GM08714 (cell line): ENCODE results near the gene GLIPR2.
"Not testable (repeated sequence)": the region's sequence is repeated elsewhere in the genome, so short reads cannot be mapped to it uniquely, and the experiment has no call there.

Experiments
- H3K4me3 ChIP-seq: fragments of 200-500 bp; sonication (Bioruptor generic); 2 replicates; pipeline ENCODE4 v1.5.1; 2014; ENCODE audit warnings: mild to moderate bottlenecking, low read length, inconsistent platforms
- ZNF274 ChIP-seq: IDR thresholded peaks from 2 replicates; pipeline ENCODE4 v1.6.1; 2012; ENCODE audit warnings: mild to moderate bottlenecking, low read depth, low read length

GLIPR2 gene

DNA sequence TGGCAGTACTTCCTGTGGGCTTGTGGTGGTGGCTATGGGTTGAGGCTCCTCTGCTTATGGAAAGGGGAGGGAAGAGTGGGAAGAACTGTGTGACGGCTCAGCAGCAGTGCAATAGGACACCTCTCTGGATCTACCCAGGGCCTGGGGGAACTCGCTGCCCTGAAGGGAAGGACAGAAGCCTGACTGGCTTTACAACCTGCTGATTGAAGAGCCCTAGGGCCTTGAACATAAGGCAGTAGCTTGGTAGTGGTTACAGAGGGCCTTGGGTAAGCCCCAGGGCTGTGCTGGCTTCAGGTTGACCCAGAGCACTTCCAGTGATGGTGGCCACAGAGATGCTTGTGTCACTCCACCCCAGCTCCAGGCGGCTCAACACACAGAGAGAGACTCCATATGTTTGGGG lies 38.2 kb downstream of the GLIPR2 start:
- no peak overlapping the region for H3K4me3 ChIP-seq
- no peak for TF ChIP-seq ZNF274

DNA sequence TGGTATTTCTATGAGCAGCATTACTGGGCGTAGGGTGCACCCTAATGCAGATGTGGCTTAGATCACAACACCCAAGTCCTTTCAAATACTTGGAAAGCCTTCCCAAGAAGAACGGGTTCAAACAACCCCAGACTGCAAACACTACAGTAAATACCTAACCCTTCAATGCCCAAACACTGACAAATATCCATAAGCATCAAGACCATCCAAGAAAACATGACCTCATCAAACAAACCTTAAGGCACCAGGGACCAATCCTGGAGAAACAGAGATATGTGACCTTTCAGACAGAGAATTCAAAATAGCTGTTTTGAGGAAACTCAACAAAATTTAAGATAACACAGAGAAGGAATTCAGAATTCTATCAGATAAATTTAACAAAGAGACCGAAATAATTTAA lies 38.7 kb downstream of the GLIPR2 start:
- not testable (repeated sequence) for H3K4me3 ChIP-seq

DNA sequence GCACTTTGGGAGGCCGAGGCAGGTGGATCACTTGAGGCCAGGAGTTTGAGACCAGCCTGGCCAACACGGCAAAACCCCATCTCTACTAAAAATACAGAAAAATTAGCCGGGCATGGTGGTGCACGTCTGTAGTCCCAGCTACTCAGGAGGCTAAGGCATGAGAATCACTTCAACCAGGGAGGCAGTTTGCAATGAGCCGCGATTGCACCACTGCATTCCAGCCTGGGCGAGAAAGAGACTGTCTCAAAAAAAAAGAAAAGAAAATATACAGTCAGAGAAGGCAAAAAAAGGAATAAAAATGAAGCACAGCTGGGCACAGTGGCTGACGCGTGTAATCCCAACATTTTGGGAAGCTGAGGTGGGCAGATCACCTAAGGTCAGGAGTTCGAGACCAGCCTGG lies 40.0 kb downstream of the GLIPR2 start:
- H3K4me3 ChIP-seq = not testable (repeated sequence)

DNA sequence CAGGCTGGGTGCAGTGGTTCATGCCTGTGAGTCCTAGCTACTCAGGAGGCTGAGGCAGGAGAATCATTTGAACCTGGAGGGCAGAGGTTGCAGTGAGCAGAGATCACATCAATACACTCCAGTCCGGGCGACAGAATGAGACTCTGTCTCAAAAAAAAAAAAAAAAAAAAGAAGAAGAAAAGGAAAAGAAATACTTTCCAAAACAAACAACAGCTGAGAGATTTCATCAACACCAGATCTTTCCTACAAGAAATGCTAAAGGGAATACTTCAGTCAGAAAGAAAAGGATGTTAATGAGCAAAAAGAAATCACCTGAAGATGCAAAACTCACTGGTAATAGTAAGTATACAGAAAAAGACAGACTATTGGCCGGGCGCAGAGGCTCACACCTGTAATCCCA lies 41.0 kb downstream of the GLIPR2 start:
- TF ChIP-seq ZNF274 = no peak
- no peak overlapping the region for H3K4me3 ChIP-seq

DNA sequence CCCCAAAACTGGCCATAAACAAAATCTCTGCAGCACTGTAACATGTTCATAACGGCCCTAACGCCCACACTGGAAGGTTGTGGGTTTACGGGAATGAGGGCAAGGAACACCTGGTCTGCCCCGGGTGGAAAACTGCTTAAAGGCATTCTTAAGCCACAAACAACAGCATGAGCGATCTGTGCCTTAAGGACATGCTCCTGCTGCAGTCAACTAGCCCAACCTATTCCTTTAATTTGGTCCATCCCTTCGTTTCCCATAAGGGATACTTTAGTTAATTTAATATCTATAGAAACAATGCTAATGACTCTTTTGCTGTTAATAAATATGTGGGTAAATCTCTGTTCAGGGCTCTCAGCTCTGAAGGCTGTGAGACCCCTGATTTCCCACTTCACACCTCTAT lies 43.7 kb downstream of the GLIPR2 start:
- H3K4me3 ChIP-seq = not testable (repeated sequence)

DNA sequence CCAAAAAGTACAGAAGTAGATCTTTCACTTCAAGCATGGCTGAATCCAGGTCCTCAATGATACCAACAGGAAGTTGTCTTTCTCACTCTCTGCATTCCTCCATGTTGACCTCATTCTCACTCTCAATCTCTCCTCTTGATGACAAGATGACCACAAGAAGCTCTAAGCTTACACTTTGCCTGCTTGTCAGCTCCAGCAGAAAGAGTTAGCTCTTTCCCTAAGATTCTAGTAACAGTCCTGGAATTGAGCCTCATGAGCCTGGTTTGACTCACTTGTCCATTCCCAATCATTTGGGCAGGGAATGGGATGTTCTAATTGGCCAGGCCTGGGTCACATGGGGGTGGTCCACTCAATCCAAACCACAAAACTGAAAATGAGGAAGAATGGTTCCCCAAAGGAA lies 50.9 kb downstream of the GLIPR2 start:
- TF ChIP-seq ZNF274 = no peak
- H3K4me3 ChIP-seq = no peak overlapping the region

DNA sequence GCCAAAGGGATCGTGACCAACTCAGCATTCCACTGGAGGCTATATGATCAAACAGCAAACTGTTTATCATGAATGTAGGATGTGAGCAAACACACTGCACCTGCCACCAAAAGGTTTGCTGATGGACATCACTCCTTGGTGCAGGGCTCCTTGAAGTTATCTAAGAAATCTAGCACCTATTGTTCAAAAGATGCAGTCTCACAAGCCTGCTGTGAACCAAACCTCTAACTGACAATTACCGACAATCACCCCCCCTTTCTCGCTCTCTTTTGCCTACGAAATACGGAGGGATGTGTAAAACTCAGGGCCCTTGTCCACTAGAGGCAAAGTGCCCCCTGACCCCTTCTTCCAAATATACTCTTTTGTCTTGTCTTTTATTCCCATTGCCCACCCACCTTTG lies 51.7 kb downstream of the GLIPR2 start:
- TF ChIP-seq ZNF274 = no peak
- no peak overlapping the region for H3K4me3 ChIP-seq

DNA sequence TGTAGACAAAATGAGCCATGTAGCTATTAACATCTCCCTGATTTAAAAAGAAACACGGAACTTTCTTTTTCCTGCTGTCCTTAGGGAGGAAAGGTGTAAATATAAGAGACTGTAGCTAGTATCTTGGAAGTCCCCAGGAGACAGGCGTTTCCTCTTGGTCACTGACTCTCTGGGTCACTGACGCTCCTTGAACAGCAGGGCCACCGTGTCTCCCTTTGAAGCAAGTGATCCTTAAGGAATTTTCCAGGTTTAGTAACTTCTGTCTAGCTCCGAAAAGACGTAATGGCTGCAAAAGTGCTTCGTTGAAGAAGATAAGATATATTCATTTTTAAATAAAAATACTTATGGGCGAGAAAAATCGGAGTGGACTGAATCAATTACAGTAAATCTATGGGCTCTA lies 53.4 kb downstream of the GLIPR2 start:
- peak overlapping the region; percentile 73 for H3K4me3 ChIP-seq
- no peak for TF ChIP-seq ZNF274

DNA sequence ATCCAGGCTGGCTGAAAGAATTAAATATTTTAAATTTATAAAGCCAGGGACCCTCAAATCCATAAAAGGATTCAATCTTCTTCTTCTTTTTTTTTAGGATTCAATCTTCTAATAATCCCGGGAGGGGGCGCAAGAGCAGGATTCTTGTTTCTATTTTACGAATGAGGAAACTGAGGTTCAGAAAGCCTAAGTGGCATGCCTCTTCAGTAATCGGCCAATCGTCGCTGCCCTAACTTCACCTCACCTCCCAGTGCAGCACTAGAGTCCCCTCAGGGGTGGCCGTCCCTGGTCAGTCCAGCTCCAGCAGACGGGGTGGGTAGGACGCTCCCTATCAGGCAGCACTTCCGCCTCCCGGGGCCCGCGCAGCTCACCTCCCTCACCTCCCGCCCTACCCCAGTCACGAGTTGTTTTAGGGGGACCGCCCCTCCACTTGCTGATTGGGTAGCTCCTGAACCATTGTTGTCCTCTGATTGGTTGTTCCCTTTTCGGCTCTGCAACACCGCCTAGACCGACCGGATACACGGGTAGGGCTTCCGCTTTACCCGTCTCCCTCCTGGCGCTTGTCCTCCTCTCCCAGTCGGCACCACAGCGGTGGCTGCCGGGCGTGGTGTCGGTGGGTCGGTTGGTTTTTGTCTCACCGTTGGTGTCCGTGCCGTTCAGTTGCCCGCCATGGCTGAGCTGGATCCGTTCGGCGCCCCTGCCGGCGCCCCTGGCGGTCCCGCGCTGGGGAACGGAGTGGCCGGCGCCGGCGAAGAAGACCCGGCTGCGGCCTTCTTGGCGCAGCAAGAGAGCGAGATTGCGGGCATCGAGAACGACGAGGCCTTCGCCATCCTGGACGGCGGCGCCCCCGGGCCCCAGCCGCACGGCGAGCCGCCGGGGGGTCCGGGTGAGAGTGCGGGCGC lies 54.1 kb downstream of the GLIPR2 start, which contains the start of gene CLTA:
Gene CLTA (plus strand): TSS at position 534 of the 902 bp plus-strand sequence. CDS start 136 bp downstream, at position 670.
- peak within 1 kb of the TSS; percentile 92 for H3K4me3 ChIP-seq
- no peak for TF ChIP-seq ZNF274

DNA sequence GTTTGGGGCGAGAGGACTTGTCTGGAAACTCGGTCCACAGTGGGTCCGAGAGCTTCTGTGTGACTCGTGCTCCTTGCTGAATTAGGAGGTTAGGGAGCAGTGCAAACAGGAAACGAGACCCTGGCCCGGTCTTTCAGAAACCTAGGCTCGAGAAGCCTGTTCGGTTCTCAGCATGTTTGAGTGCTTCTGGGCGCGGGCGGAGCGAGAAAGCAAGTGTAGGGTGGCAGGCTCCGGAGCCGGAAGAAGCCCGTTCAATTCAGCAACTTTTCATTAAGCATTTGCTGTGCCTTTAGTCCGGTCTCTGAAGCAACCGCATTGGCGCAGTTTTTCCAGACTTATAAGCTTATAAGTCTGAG lies 54.7 kb downstream of the GLIPR2 start:
- H3K4me3 ChIP-seq = peak overlapping the region; percentile 92
- no peak for TF ChIP-seq ZNF274

DNA sequence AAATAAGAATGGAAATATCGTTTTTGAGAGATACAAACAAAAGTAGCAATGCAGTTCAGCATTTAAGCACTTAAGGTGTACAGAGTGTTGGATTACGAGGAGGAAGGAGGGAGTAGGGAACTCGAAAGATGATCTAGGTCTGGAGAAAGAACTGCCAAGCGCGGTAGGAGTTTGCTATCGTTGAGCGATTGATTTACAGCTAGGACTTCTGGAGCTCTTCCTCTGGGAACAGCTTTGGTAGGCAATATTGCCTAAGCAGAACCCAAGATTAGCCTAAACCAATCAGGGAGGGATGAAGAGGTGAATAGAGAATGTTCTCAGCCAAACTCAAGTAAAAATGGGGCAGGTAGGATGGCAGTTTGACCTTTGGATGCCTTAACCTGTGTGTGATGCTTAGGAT lies 55.2 kb downstream of the GLIPR2 start:
- TF ChIP-seq ZNF274 = no peak
- H3K4me3 ChIP-seq = peak overlapping the region; percentile 92

DNA sequence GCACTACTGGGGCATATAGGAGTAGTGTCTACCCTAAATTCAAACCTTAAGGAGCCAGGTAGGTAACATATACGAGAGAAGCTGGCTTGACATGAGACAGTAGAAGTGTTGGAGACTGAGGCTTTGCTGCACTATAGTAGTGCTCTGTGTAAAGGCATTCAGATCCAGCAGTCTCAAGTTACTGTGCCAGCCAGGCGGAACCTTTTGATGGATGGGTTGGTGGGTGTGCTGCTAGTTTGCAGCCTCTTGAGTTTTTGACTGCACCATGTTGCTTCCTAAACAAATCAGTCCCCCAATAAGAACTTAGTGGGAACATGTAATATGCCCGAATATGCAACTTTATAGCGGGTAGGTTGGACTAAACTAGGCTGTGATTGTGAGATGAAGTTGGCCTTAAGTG lies 55.7 kb downstream of the GLIPR2 start:
- H3K4me3 ChIP-seq = peak overlapping the region; percentile 92
- no peak for TF ChIP-seq ZNF274

DNA sequence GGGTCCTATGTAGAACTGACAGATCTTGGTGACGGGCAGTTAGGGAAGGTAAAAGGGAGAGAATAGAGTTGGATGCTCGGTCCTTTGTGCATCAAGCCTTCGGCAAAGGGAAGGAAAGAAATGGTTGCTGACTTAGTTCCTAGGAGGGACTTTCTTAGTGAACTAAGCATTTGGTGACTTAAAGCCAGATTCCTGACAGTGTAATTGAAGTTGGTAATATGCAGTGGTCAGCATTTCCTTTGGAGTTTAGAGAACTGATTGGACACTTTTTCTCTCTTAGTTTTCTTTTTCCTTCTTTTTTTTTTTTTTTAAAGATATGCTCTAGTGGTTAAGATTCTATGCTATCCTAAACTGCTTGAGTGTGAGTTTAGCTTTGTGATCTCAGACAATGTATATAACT lies 56.5 kb downstream of the GLIPR2 start:
- TF ChIP-seq ZNF274 = no peak
- peak overlapping the region; percentile 92 for H3K4me3 ChIP-seq

DNA sequence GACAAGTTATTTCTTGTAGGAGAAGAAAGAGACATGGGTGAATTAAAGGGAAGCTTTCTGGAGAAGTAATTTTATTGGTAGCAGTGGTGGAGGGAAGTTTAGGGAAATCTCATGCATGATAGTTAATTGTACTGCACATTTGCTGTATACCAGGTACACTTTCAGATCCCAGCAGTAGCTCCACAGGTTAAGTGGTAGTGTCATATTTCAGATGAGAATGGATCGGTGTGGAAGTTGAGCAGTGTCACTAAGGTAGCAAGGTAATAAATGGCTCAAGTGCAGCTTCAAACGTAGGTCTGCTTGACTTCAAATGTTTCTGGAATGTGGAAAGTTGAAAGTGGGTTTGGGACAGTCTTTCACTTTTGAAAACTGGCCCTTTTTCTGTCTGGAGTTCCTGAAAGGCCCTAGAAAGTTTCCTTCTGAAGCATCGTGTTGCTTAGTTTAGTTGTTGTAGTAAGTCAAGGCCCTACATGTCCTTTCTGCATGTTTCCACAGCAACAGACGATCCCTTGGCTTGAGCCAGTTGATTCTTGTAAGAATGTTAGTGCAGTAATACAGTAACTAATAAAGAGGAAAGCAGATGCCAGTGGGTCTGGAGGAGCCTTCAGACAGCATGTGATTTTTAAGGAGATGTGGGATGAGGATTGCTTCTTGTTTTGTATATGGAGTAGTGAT lies 57.9 kb downstream of the GLIPR2 start:
- no peak for TF ChIP-seq ZNF274
- H3K4me3 ChIP-seq = no peak overlapping the region

DNA sequence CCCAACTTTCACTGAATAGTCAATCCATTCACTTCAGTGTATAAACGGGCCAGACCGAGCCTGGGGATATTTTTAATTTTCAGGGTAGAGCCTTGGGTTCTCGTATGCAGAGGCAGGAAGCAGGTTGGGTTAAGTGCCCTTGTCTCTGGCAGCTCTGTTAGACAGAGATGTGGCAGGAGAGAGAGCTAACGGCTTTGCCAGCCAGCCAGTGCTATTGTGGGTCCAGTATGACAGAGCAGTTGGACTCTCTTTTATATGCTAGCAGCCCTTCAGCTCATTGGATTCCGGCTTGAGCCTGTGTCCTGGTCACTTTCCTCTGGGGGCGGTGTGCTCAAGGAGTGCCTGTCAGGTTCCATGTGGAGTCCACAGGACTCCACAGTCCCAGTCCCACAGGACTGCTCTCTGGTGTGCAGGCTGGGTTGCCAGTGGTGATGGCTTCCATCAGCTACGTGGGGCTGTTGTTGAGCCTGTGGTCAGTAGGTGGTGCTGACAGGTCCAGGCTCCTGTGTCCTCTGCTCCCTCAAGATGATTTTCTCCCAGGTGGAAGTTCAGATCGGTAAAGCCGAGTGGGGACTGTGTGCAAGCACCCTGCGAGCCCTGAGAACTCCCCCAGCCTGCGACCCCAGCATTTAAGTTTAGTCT lies 68.5 kb downstream of the GLIPR2 start:
- no peak for TF ChIP-seq ZNF274
- H3K4me3 ChIP-seq = no peak overlapping the region
